AG09309 (cell line): ENCODE data around the gene SLC38A11.

Experiments
- DNase-seq: peaks from one replicate; pipeline ENCODE4 v3.0.0-alpha.2; 2010; ENCODE audit warnings: low read depth
- H3K4me3 ChIP-seq: 2 replicates; pipeline ENCODE4 v1.5.1; 2011; ENCODE audit warnings: mild to moderate bottlenecking, low read depth, low read length, moderate library complexity; ENCODE audit not compliant: control insufficient read depth
- TF ChIP-seq, protein P1 (sequence below): IDR thresholded peaks from 2 replicates; pipeline ENCODE4 v1.5.1; 2011; ENCODE audit warnings: mild to moderate bottlenecking, low read depth, low read length, inconsistent platforms; ENCODE audit not compliant: insufficient read depth, control insufficient read depth; ENCODE audit errors: missing control alignments

Gene SLC38A11

DNA sequence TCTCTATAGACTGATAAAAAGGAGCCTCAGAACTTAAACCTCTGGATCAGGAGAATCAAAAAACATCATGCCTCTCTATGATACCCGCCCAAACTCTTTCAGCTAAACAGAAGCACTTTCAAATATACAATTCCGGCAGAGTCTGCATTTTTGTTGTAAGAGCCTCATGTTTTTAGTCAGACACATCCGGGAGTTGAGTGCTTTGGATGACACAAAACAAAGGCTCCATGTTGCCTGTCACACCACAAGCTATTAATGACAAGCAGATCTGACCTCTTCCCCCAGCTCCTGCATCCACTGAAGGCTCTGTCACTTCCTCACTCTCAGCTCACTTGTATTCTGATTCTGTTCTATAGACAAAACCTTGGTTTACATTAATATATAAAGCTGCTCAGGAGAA lies 33.2 kb downstream of the SLC38A11 start:
- H3K4me3 ChIP-seq = no peak overlapping the region
- TF ChIP-seq, protein P1, sequence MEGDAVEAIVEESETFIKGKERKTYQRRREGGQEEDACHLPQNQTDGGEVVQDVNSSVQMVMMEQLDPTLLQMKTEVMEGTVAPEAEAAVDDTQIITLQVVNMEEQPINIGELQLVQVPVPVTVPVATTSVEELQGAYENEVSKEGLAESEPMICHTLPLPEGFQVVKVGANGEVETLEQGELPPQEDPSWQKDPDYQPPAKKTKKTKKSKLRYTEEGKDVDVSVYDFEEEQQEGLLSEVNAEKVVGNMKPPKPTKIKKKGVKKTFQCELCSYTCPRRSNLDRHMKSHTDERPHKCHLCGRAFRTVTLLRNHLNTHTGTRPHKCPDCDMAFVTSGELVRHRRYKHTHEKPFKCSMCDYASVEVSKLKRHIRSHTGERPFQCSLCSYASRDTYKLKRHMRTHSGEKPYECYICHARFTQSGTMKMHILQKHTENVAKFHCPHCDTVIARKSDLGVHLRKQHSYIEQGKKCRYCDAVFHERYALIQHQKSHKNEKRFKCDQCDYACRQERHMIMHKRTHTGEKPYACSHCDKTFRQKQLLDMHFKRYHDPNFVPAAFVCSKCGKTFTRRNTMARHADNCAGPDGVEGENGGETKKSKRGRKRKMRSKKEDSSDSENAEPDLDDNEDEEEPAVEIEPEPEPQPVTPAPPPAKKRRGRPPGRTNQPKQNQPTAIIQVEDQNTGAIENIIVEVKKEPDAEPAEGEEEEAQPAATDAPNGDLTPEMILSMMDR = no peak
- DNase-seq = no peak

DNA sequence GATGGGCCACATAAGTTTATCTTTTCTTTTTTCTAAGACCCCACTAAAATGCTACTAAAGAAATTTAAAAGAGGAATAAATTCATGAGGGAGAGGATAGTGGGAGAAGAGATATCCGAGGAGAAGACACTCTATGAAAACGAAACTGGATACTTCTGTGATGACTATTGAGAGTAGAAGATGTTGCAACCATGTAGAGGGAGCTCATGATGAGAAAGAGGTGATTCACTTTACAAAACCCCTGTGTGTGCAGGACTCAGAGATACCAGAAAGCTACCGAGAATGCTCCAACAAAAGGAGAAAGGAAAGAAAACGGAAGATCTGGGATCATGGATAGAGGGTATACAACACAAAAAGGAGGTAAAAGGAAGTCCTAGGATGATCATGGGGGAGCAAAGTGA lies 34.9 kb downstream of the SLC38A11 start:
- TF ChIP-seq, protein P1 = no peak
- H3K4me3 ChIP-seq = peak overlapping the region; percentile 27
- peak; percentile 84 for DNase-seq

DNA sequence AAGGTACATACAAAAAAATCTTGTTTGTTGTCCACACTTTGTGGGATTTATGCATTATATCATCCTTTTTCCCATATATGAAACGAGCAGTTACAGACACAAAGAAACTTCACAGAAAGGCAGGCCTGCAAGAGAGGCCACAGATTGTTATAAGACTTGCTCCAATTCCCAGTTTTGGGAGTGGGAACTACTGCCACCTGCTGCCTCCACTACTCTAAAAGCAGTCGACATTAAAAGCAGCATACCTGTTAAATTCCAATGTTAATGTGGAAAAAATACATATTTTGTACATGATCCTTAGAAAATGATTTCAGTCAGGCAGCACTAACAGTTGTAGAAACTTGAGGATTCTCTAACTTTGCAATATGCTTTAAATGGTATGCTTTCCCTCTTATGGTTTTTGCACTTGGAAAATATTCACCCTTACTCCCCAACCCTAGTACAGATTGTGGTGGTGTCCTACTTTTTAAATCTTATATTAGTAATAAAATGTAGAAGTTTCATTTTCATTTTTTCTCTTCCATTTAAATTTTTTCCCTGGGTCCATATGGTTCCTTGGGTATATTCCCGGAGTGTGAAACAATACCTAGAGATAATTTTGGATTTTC lies 37.9 kb downstream of the SLC38A11 start:
- TF ChIP-seq, protein P1 = peak; percentile 58
- DNase-seq = no peak
- H3K4me3 ChIP-seq = no peak overlapping the region

DNA sequence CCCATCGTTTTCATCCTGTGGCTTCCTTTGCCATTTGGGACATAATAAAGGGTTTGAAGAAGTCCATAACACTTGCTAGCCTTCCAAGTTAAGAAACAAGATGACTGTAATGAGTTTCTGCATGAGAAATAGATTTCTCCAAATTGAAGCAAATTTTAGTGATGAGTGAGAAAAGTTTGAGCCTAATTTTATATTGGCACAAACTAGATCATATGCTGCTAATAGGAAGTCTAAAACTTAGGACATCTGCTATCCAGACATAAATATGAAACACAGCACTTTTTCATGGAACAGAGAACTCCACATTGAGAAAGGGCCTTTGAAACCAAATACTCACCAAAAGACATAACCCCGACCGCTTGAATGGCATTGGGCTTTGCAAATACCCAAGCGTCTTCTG lies 39.8 kb downstream of the SLC38A11 start:
- no peak overlapping the region for H3K4me3 ChIP-seq
- TF ChIP-seq, protein P1 = no peak
- no peak for DNase-seq

DNA sequence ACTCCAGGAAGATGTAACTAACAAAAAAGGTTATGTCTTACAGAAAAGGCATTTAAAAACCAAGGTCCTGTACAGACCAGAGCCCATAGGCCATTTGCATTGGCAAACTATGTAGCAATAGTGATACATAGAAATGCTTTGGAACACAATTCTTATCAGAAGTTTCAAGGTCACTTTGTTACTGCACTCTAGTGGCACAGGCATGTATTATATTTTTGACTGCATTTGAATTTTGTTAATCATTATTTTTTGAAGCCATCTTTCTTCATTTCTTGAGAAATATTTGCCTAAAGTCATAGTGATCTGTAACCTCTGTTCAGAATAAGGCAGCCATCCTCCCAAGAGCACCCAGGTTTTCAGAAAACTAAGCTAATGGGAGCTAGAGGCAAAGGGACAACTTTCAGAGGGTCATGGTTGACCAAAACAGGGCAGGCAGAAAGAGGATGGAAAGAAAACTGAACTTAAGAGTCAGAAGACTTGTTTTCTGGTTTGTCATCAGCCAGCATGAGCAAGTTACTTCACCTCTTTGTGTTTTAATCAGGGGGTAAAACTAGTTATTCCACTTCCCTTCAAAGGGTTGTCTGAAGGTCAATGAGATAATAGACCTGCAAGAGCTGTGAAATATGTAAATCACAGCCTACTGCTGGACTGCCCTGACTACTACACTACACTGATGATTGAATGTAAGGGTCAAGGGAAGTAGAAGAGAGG lies 41.5 kb downstream of the SLC38A11 start:
- DNase-seq = no peak
- no peak overlapping the region for H3K4me3 ChIP-seq
- TF ChIP-seq, protein P1 = peak; percentile 38

DNA sequence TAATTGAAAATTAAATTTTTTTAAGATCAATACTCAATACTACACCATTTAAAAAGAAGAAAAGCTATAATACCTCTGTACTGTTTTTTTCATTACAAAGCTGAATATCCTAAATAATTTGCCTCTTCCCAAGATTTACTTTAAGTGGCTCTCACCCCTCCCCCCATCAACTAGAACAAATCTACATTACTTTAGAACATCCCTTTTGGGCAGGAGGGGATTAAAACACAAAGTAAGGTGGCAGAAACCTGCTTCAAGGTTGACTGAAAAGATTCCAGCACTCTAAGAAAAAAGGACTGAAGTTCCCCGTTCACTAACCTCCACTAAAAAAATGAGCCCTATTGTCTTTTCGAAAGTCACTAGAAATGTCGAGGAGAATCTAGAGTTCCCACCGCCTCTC lies 42.3 kb downstream of the SLC38A11 start:
- no peak overlapping the region for H3K4me3 ChIP-seq
- TF ChIP-seq, protein P1 = no peak
- DNase-seq = no peak
